Naive B cell (primary cell): ENCODE results near the gene AVPR2. TPM values are rescaled to one million over a fixed set of nuclear protein-coding genes. Genes with fewer than 3 reads are reported as not detected.

Experiments
- ATAC-seq, 2 donors: fragments of 150-1000 bp; cut with Tn5 transposase; 2 replicates each; pipeline ENCODE4 v1.10.0; 2021; ENCODE audit warnings: low read depth in 2 of 2, mild to moderate bottlenecking in 2 of 2, moderate library complexity in 2 of 2
- DNase-seq: peaks from one replicate; pipeline ENCODE4 v3.0.0; 2022
- H3K27ac Mint-ChIP-seq, 6 donors: one replicate each; pipeline ENCODE4 v1.8.0; 2020 to 2022; ENCODE audit warnings: mild to moderate bottlenecking in 6 of 6, mixed read lengths in 6 of 6, moderate library complexity in 5 of 6, inconsistent platforms in 2 of 6
- H3K27me3 Mint-ChIP-seq, 3 donors: one replicate each; pipeline ENCODE4 v1.8.0; 2021 to 2022; ENCODE audit warnings: mixed read lengths in 3 of 3, mild to moderate bottlenecking in 1 of 3
- H3K36me3 Mint-ChIP-seq, 2 donors: one replicate each; pipeline ENCODE4 v1.8.0; 2020 to 2022; ENCODE audit warnings: mixed read lengths in 2 of 2, inconsistent platforms in 1 of 2, mild to moderate bottlenecking in 1 of 2
- H3K4me1 Mint-ChIP-seq, 3 donors: one replicate each; pipeline ENCODE4 v1.8.0; 2020 to 2022; ENCODE audit warnings: mixed read lengths in 3 of 3, inconsistent platforms in 1 of 3, mild to moderate bottlenecking in 1 of 3, moderate library complexity in 1 of 3
- H3K4me3 Mint-ChIP-seq, 8 donors: one replicate each; pipeline ENCODE4 v1.8.0; 2020 to 2022; ENCODE audit warnings: mild to moderate bottlenecking in 8 of 8, mixed read lengths in 8 of 8, moderate library complexity in 8 of 8, inconsistent platforms in 2 of 8
- H3K9me3 Mint-ChIP-seq, 7 donors: one replicate each; pipeline ENCODE4 v1.8.0; 2020 to 2022; ENCODE audit warnings: mixed read lengths in 7 of 7, mild to moderate bottlenecking in 5 of 7, inconsistent platforms in 2 of 7, moderate library complexity in 1 of 7
- polyA plus RNA-seq, 6 donors: library from polyadenylated mRNA; unstranded; fragments of 300-500 nt; fragmentation: Illumina TruSeq; gene quantifications; one replicate each; pipeline ENCODE4 v1.2.3, GENCODE V29; 2021; ENCODE audit warnings: low read depth in 6 of 6

AVPR2 gene
- polyA plus RNA-seq, 6 donors from 2014 or later, result 0.25 TPM; not detected in 5

GRCh38 chrX:153883163-153883843 lies 21.2 kb upstream of the AVPR2 start:
- no peak overlapping the region for H3K4me3 Mint-ChIP-seq
- H3K27me3 Mint-ChIP-seq, result peaks cover 13 to 43% (median 40%) of the 10 kb centered on the region in 3 donors
- peak overlapping the region in 1 of 6 donors; percentile 6 for H3K27ac Mint-ChIP-seq
- H3K36me3 Mint-ChIP-seq, result peaks cover 0 to 9% of the 10 kb centered on the region in 2 donors
- H3K4me1 Mint-ChIP-seq, result peaks cover 21 to 35% (median 26%) of the 10 kb centered on the region in 3 donors
- DNase-seq (no peak), ATAC-seq (no peak)
- no peaks in the 10 kb centered on the region for H3K9me3 Mint-ChIP-seq

GRCh38 chrX:153884136-153884535 lies 20.3 kb upstream of the AVPR2 start:
- Mint-ChIP-seq H3K27me3 (peaks cover 10 to 35% (median 33%) of the 10 kb centered on the region in 3 donors), H3K9me3 (peaks cover 0 to 2% (median 0%) of the 10 kb centered on the region in 7 donors), H3K4me3 (peak overlapping the region in 6 of 8 donors; percentile 16 to 66 (median 48)), H3K27ac (no peak overlapping the region), H3K4me1 (peaks cover 19 to 35% (median 25%) of the 10 kb centered on the region in 3 donors), H3K36me3 (peaks cover 0 to 3% of the 10 kb centered on the region in 2 donors)
- DNase-seq, result no peak
- ATAC-seq, result no peak

- DNase-seq (no peak), ATAC-seq (no peak)
- H3K27ac Mint-ChIP-seq, result no peak overlapping the region
- peaks cover 0 to 4% (median 0%) of the 10 kb centered on the region in 7 donors for H3K9me3 Mint-ChIP-seq
- H3K4me1 Mint-ChIP-seq, result peaks cover 14 to 35% (median 22%) of the 10 kb centered on the region in 3 donors
- peak overlapping the region in 6 of 8 donors; percentile 20 to 83 (median 56) for H3K4me3 Mint-ChIP-seq
- H3K27me3 Mint-ChIP-seq, result peaks cover 8 to 30% (median 28%) of the 10 kb centered on the region in 3 donors
- H3K36me3 Mint-ChIP-seq, result no peaks in the 10 kb centered on the region
These were observed 19.9 kb upstream of the AVPR2 start for GRCh38 chrX:153884590-153884989.

- DNase-seq, result no peak
- H3K36me3 Mint-ChIP-seq, result no peaks in the 10 kb centered on the region
- peak in 1 of 2 donors; percentile 22 for ATAC-seq
- H3K4me3 Mint-ChIP-seq, result peak overlapping the region; percentile 44 to 83 (median 60)
- peak overlapping the region in 1 of 6 donors; percentile 58 for H3K27ac Mint-ChIP-seq
- peaks cover 0 to 4% (median 0%) of the 10 kb centered on the region in 7 donors for H3K9me3 Mint-ChIP-seq
- peaks cover 13 to 39% (median 21%) of the 10 kb centered on the region in 3 donors for H3K4me1 Mint-ChIP-seq
- peaks cover 8 to 24% (median 23%) of the 10 kb centered on the region in 3 donors for H3K27me3 Mint-ChIP-seq
These were observed 19.2 kb upstream of the AVPR2 start for GRCh38 chrX:153885208-153885787.

- ATAC-seq, result peak in 1 of 2 donors; percentile 21
- peaks cover 8 to 24% (median 23%) of the 10 kb centered on the region in 3 donors for H3K27me3 Mint-ChIP-seq
- DNase-seq, result no peak
- H3K36me3 Mint-ChIP-seq, result no peaks in the 10 kb centered on the region
- peaks cover 0 to 4% (median 0%) of the 10 kb centered on the region in 7 donors for H3K9me3 Mint-ChIP-seq
- peak within 1 kb of the TSS; percentile 56 to 85 (median 72) for H3K4me3 Mint-ChIP-seq
- H3K27ac Mint-ChIP-seq, result peak within 1 kb of the TSS in 3 of 6 donors; percentile 39 to 82 (median 58)
- peaks cover 13 to 39% (median 21%) of the 10 kb centered on the region in 3 donors for H3K4me1 Mint-ChIP-seq
These were observed 18.2 kb upstream of the AVPR2 start, which contains the start of gene L1CAM for GRCh38 chrX:153885968-153886903. TSS of gene L1CAM (minus strand) at chrX:153886173. CDS start at chrX:153875836, 10,337 bp downstream.

GRCh38 chrX:153886915-153887314 lies 17.6 kb upstream of the AVPR2 start:
- peaks cover 0 to 4% (median 0%) of the 10 kb centered on the region in 7 donors for H3K9me3 Mint-ChIP-seq
- no peak for DNase-seq
- peak overlapping the region in 3 of 6 donors; percentile 10 to 82 (median 39) for H3K27ac Mint-ChIP-seq
- no peak for ATAC-seq
- peak overlapping the region; percentile 21 to 85 (median 67) for H3K4me3 Mint-ChIP-seq
- H3K4me1 Mint-ChIP-seq, result peaks cover 13 to 39% (median 21%) of the 10 kb centered on the region in 3 donors
- peaks cover 8 to 25% (median 23%) of the 10 kb centered on the region in 3 donors for H3K27me3 Mint-ChIP-seq
- H3K36me3 Mint-ChIP-seq, result no peaks in the 10 kb centered on the region

GRCh38 chrX:153887385-153887784 lies 17.1 kb upstream of the AVPR2 start:
- Mint-ChIP-seq H3K36me3 (peaks cover 0 to 5% of the 10 kb centered on the region in 2 donors), H3K9me3 (peaks cover 0 to 4% (median 0%) of the 10 kb centered on the region in 7 donors), H3K27ac (peak overlapping the region in 4 of 6 donors; percentile 62 to 95 (median 66)), H3K4me1 (peaks cover 13 to 39% (median 18%) of the 10 kb centered on the region in 3 donors), H3K4me3 (peak overlapping the region; percentile 7 to 77 (median 50)), H3K27me3 (peaks cover 5 to 25% (median 19%) of the 10 kb centered on the region in 3 donors)
- ATAC-seq (no peak), DNase-seq (no peak)

- H3K27ac Mint-ChIP-seq, result peak overlapping the region in 5 of 6 donors; percentile 62 to 95 (median 86)
- ATAC-seq, result peak; percentile 89 to 95
These were observed 16.1 kb upstream of the AVPR2 start for GRCh38 chrX:153888344-153888743.

GRCh38 chrX:153889123-153889522 lies 15.3 kb upstream of the AVPR2 start:
- peak overlapping the region in 5 of 6 donors; percentile 7 to 95 (median 62) for H3K27ac Mint-ChIP-seq
- peaks cover 13 to 45% (median 17%) of the 10 kb centered on the region in 3 donors for H3K4me1 Mint-ChIP-seq
- peaks cover 0 to 4% (median 0%) of the 10 kb centered on the region in 7 donors for H3K9me3 Mint-ChIP-seq
- H3K4me3 Mint-ChIP-seq, result peak overlapping the region in 1 of 8 donors; percentile 82
- H3K27me3 Mint-ChIP-seq, result peaks cover 4 to 30% (median 8%) of the 10 kb centered on the region in 3 donors
- ATAC-seq (no peak), DNase-seq (no peak)
- peaks cover 0 to 5% of the 10 kb centered on the region in 2 donors for H3K36me3 Mint-ChIP-seq

More at GRCh38 chrX:153888344-153888743, 16.1 kb upstream of the AVPR2 start:
- peaks cover 0 to 5% of the 10 kb centered on the region in 2 donors for H3K36me3 Mint-ChIP-seq
- DNase-seq, result peak; percentile 77
- H3K27me3 Mint-ChIP-seq, result peaks cover 4 to 25% (median 13%) of the 10 kb centered on the region in 3 donors
- H3K4me3 Mint-ChIP-seq, result peak overlapping the region in 6 of 8 donors; percentile 7 to 82 (median 55)
- peaks cover 13 to 40% (median 17%) of the 10 kb centered on the region in 3 donors for H3K4me1 Mint-ChIP-seq
- peaks cover 0 to 4% (median 0%) of the 10 kb centered on the region in 7 donors for H3K9me3 Mint-ChIP-seq

- Mint-ChIP-seq H3K27ac (peak overlapping the region in 1 of 6 donors; percentile 19), H3K4me3 (no peak overlapping the region), H3K27me3 (peaks cover 0 to 13% (median 0%) of the 10 kb centered on the region in 3 donors), H3K36me3 (no peaks in the 10 kb centered on the region), H3K9me3 (peaks cover 0 to 3% (median 0%) of the 10 kb centered on the region in 7 donors), H3K4me1 (peaks cover 17 to 42% (median 24%) of the 10 kb centered on the region in 3 donors)
- ATAC-seq, result no peak
- DNase-seq, result no peak
These were observed 6.6 kb upstream of the AVPR2 start for GRCh38 chrX:153897899-153898298.

- Mint-ChIP-seq H3K27ac (peak overlapping the region; percentile 83 to 97 (median 93)), H3K9me3 (peaks cover 0 to 2% (median 0%) of the 10 kb centered on the region in 7 donors), H3K4me3 (peak overlapping the region; percentile 34 to 86 (median 82)), H3K27me3 (no peaks in the 10 kb centered on the region), H3K36me3 (no peaks in the 10 kb centered on the region), H3K4me1 (peaks cover 33 to 48% (median 47%) of the 10 kb centered on the region in 3 donors)
- DNase-seq (peak; percentile 76), ATAC-seq (peak; percentile 95 to 98)
These were observed 3.4 kb upstream of the AVPR2 start for GRCh38 chrX:153900831-153901752.
